ENCODE results near the gene RNF183.

RNF183 gene

DNA sequence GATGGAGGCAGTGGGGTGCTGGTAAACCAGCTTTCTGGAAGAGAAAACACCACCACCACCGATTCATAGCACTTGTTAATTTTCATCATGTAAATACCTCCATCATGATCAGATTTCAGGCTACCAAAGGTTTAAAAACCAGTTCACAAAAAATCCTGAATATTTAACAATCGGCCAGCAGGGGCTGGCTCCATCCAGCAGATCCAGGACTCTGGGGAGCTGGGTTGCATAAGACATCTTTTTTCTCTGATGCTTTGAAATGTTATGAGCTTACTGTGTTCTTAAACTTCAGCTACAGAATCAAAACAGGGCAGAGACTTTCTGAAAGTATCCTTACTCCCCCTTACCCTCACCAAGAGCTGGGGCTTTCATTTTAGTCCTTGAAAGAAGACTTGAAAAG, 14.6 kb upstream of the RNF183 start:
- H3K9ac ChIP-seq, result no peak overlapping the region

DNA sequence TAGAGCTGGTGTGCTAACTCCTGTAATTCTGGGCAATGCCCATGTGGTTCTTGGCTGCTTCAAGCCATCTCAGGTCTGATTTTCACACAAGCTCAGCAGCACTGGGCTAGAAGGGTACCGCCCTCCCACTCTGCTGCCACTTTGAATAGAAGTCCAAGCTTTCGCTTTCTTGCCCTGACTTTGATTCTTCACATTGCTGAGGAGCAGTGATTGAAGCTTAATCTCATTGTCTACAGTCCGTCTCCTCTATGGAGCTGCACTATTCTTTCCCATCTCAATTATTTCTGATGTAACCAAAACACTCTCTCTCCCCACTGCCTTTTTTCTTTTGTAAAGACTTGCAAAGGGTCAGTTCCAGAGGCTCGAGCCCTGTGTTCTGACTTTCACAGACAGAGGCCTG, 12.9 kb upstream of the RNF183 start:
- Histone ChIP-seq H3K4me3 (IDR thresholded peaks at IDR 0.05; ENCODE audit: insufficient read depth, low read depth, low read length) (no peak overlapping the region), H3K4me1 (ENCODE audit: low read depth, poor library complexity, severe bottlenecking) (no peaks in the 10 kb centered on the region), H4K20me1 (ENCODE audit: insufficient read depth) (no peaks in the 10 kb centered on the region), H3K4me2 (no peak overlapping the region), H3K27ac (no peak overlapping the region), H2AFZ (ENCODE audit: low read depth) (no peak overlapping the region), H3K36me3 (ENCODE audit: insufficient read depth) (no peaks in the 10 kb centered on the region), H3K79me2 (ENCODE audit: insufficient read depth, low read depth) (no peaks in the 10 kb centered on the region), H3K9ac (no peak overlapping the region), H3K27me3 (ENCODE audit: insufficient read depth, low read depth) (no peaks in the 10 kb centered on the region)
- TF ChIP-seq, protein P1, sequence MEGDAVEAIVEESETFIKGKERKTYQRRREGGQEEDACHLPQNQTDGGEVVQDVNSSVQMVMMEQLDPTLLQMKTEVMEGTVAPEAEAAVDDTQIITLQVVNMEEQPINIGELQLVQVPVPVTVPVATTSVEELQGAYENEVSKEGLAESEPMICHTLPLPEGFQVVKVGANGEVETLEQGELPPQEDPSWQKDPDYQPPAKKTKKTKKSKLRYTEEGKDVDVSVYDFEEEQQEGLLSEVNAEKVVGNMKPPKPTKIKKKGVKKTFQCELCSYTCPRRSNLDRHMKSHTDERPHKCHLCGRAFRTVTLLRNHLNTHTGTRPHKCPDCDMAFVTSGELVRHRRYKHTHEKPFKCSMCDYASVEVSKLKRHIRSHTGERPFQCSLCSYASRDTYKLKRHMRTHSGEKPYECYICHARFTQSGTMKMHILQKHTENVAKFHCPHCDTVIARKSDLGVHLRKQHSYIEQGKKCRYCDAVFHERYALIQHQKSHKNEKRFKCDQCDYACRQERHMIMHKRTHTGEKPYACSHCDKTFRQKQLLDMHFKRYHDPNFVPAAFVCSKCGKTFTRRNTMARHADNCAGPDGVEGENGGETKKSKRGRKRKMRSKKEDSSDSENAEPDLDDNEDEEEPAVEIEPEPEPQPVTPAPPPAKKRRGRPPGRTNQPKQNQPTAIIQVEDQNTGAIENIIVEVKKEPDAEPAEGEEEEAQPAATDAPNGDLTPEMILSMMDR (conservative IDR thresholded peaks at IDR 0.05; ENCODE audit: low read depth, low read length), result no peak

More for the DNA sequence above, 14.6 kb upstream of the RNF183 start:
- Histone ChIP-seq H3K36me3 (ENCODE audit: insufficient read depth) (no peaks in the 10 kb centered on the region), H3K79me2 (ENCODE audit: insufficient read depth, low read depth) (no peaks in the 10 kb centered on the region), H3K27ac (no peak overlapping the region), H3K4me2 (no peak overlapping the region), H4K20me1 (ENCODE audit: insufficient read depth) (no peaks in the 10 kb centered on the region), H3K4me3 (IDR thresholded peaks at IDR 0.05; ENCODE audit: insufficient read depth, low read depth, low read length) (no peak overlapping the region), H3K27me3 (ENCODE audit: insufficient read depth, low read depth) (no peaks in the 10 kb centered on the region), H2AFZ (ENCODE audit: low read depth) (no peak overlapping the region), H3K4me1 (ENCODE audit: low read depth, poor library complexity, severe bottlenecking) (no peaks in the 10 kb centered on the region)
- TF ChIP-seq, protein P1 (conservative IDR thresholded peaks at IDR 0.05; ENCODE audit: low read depth, low read length), result no peak

DNA sequence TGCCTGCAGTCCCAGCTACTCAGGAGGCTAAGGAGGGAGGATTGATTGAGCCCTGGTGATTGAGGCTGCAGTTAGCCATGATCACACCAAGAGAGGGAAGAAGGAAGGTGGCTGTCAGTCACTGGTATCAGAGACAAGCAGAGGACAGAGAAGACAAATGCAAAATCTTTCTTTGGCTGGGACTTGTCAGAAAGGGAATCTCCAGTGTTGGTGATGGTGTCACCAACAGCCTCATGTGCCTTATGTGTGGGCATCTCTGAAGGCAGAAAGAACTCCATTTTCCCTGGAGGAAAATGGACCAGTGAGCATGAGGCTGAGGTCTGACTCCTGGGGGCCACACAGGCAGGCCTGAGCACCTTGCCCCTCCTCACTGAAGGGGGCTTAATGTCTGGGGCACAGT, 12.1 kb upstream of the RNF183 start:
- H3K79me2 ChIP-seq (ENCODE audit: insufficient read depth, low read depth), result no peaks in the 10 kb centered on the region
- H3K36me3 ChIP-seq (ENCODE audit: insufficient read depth), result no peaks in the 10 kb centered on the region
- H3K4me3 ChIP-seq (IDR thresholded peaks at IDR 0.05; ENCODE audit: insufficient read depth, low read depth, low read length), result no peak overlapping the region
- TF ChIP-seq, protein P1 (conservative IDR thresholded peaks at IDR 0.05; ENCODE audit: low read depth, low read length), result no peak
- H3K9ac ChIP-seq, result no peak overlapping the region
- no peaks in the 10 kb centered on the region for H4K20me1 ChIP-seq (ENCODE audit: insufficient read depth)
- no peak overlapping the region for H2AFZ ChIP-seq (ENCODE audit: low read depth)
- H3K4me1 ChIP-seq (ENCODE audit: low read depth, poor library complexity, severe bottlenecking), result no peaks in the 10 kb centered on the region
- no peak overlapping the region for H3K27ac ChIP-seq
- H3K4me2 ChIP-seq, result no peak overlapping the region
- no peaks in the 10 kb centered on the region for H3K27me3 ChIP-seq (ENCODE audit: insufficient read depth, low read depth)

DNA sequence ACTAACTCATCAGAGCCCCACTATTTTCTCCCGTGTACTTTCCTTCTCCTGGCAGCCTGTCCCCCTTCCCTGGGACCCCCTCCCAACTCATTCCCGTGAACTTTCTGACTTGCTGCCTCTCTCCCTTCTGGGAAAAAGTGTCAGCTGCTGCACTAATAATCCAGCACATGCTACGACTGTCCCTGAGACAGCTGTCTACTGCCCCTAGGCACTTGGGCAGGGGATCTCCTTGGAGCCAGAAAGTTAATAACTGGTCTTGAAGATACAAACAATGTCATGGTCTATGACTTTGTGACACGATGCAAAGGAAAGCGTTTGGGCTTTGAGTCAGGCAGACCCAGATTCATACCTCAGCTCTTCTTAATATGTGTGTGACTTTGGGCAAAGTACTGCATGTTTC, 10.1 kb upstream of the RNF183 start:
- H3K27me3 ChIP-seq (ENCODE audit: insufficient read depth, low read depth), result no peaks in the 10 kb centered on the region
- H3K27ac ChIP-seq, result no peak overlapping the region
- TF ChIP-seq, protein P1 (conservative IDR thresholded peaks at IDR 0.05; ENCODE audit: low read depth, low read length), result no peak
- no peak overlapping the region for H3K9ac ChIP-seq
- H3K36me3 ChIP-seq (ENCODE audit: insufficient read depth), result no peaks in the 10 kb centered on the region
- H3K79me2 ChIP-seq (ENCODE audit: insufficient read depth, low read depth), result no peaks in the 10 kb centered on the region
- no peak overlapping the region for H3K4me3 ChIP-seq (IDR thresholded peaks at IDR 0.05; ENCODE audit: insufficient read depth, low read depth, low read length)
- no peaks in the 10 kb centered on the region for H4K20me1 ChIP-seq (ENCODE audit: insufficient read depth)
- no peak overlapping the region for H3K4me2 ChIP-seq
- H2AFZ ChIP-seq (ENCODE audit: low read depth), result no peak overlapping the region
- H3K4me1 ChIP-seq (ENCODE audit: low read depth, poor library complexity, severe bottlenecking), result no peaks in the 10 kb centered on the region

Data from KMS-11 (cell line).